Activated T-helper 1 cell treated with Interleukin-2 at 50 U/mL for 16 hours (primary cell): Measurements from ENCODE around the gene DTYMK.
"Not testable (repeated sequence)": the region's sequence is repeated elsewhere in the genome, so short reads cannot be mapped to it uniquely, and the experiment has no call there.

ENCODE experiments used
- DNase-seq: peaks from one replicate; pipeline ENCODE4 v3.0.0-alpha.2; 2020; ENCODE audit warnings: low read depth

DTYMK gene

GRCh38 chr2:241672243-241673188 is 14.1 kb downstream of the DTYMK start:
- no peak for DNase-seq

GRCh38 chr2:241671457-241672240 is 15.0 kb downstream of the DTYMK start:
- DNase-seq, result no peak

- DNase-seq, result no peak
These were observed 16.1 kb downstream of the DTYMK start for GRCh38 chr2:241670333-241671110.

- no peak for DNase-seq
These were observed 17.8 kb downstream of the DTYMK start for GRCh38 chr2:241668839-241669238.

GRCh38 chr2:241668354-241668753 is 18.3 kb downstream of the DTYMK start:
- no peak for DNase-seq

- no peak for DNase-seq
These were observed 19.8 kb downstream of the DTYMK start for GRCh38 chr2:241666627-241667400.

GRCh38 chr2:241665731-241666440 is 20.7 kb downstream of the DTYMK start:
- DNase-seq, result no peak

- DNase-seq, result not testable (repeated sequence)
These were observed 23.9 kb downstream of the DTYMK start for GRCh38 chr2:241662731-241663130.

- DNase-seq, result no peak
These were observed 25.9 kb downstream of the DTYMK start for GRCh38 chr2:241660593-241661213.

- no peak for DNase-seq
These were observed 27.4 kb downstream of the DTYMK start for GRCh38 chr2:241659150-241659739.

- no peak for DNase-seq
These were observed 28.3 kb downstream of the DTYMK start for GRCh38 chr2:241658296-241658695.

GRCh38 chr2:241657786-241658254 is 28.8 kb downstream of the DTYMK start:
- no peak for DNase-seq

GRCh38 chr2:241656190-241656741 is 30.3 kb downstream of the DTYMK start:
- no peak for DNase-seq

GRCh38 chr2:241655516-241656189 is 31.0 kb downstream of the DTYMK start:
- no peak for DNase-seq

GRCh38 chr2:241654551-241654950 is 32.1 kb downstream of the DTYMK start:
- DNase-seq, result no peak

- no peak for DNase-seq
These were observed 33.3 kb downstream of the DTYMK start for GRCh38 chr2:241653210-241653750.

- DNase-seq, result no peak
These were observed 33.9 kb downstream of the DTYMK start for GRCh38 chr2:241652722-241653121.

- DNase-seq, result no peak
These were observed 34.5 kb downstream of the DTYMK start for GRCh38 chr2:241652142-241652541.

- no peak for DNase-seq
These were observed 36.7 kb downstream of the DTYMK start for GRCh38 chr2:241649927-241650326.
